B cell (primary cell): ENCODE data around the gene SNX10. TPM values are rescaled to one million over a fixed set of nuclear protein-coding genes. Genes with fewer than 3 reads are reported as not detected.

Source experiments
- ATAC-seq: fragments of 200-7000 bp; cut with Tn5 transposase; one replicate; pipeline ENCODE4 v1.10.0; 2021; ENCODE audit warnings: low read depth, mild to moderate bottlenecking, moderate number of reproducible peaks, moderate library complexity
- CTCF ChIA-PET: fragments of 350-600 bp; sonication (Branson Sonifier 250); formaldehyde crosslinking; loops from one replicate; lab custom pipeline; 2021; ENCODE audit warnings: antibody characterized with exemption, inconsistent platforms; lab: Charles Lee
- POLR2A ChIA-PET: fragments of 350-600 bp; sonication (Branson Sonifier 250); formaldehyde crosslinking; loops from one replicate; lab custom pipeline; 2021; ENCODE audit warnings: antibody characterized with exemption; lab: Charles Lee
- DNase-seq: peaks from one replicate; pipeline ENCODE4 v3.0.0; 2013
- H2AFZ ChIP-seq: 2 replicates; pipeline ENCODE4 v1.6.1; 2012; ENCODE audit warnings: mild to moderate bottlenecking, low read depth, low read length; ENCODE audit not compliant: insufficient read depth, poor library complexity, severe bottlenecking
- H3K27ac ChIP-seq, 2 donors: 1 replicate in 1 of 2; 2 replicates in 1 of 2; pipeline ENCODE4 v1.5.1; 2012 to 2013; ENCODE audit warnings: low read length in 2 of 2, mild to moderate bottlenecking in 2 of 2, moderate library complexity in 1 of 2
- H3K27me3 ChIP-seq, 4 experiments: fragments of 200-600 bp in 1 of 4; sonication (generic) in 1 of 4; replicated peaks in 1 of 4; 1 replicate in 2 of 4; 2 replicates in 2 of 4; pipeline versions ENCODE4 v1.6.1 to v1.7.0; 2013 to 2016; ENCODE audit warnings: low read length in 3 of 4, mild to moderate bottlenecking in 2 of 4, mixed read lengths in 1 of 4, moderate library complexity in 1 of 4; ENCODE audit not compliant: insufficient read depth in 4 of 4, control insufficient read depth in 3 of 4; ENCODE audit errors: control extremely low read depth in 1 of 4
- H3K36me3 ChIP-seq, 2 experiments: replicated peaks in 1 of 2; 1 replicate in 1 of 2; 2 replicates in 1 of 2; pipeline versions ENCODE4 v1.6.1 to v1.7.1; 2013; ENCODE audit warnings: low read length in 1 of 2; ENCODE audit not compliant: insufficient read depth in 2 of 2, control insufficient read depth in 1 of 2; ENCODE audit errors: control extremely low read depth in 1 of 2, extremely low read depth in 1 of 2
- H3K4me1 ChIP-seq, 2 donors: fragments of 200-600 bp in 1 of 2; sonication (generic) in 1 of 2; 1 replicate in 1 of 2; 2 replicates in 1 of 2; pipeline versions ENCODE4 v1.5.1 to v1.6.1; 2013 to 2017; ENCODE audit warnings: low read length in 2 of 2; ENCODE audit not compliant: control insufficient read depth in 2 of 2, insufficient read depth in 2 of 2
- H3K4me2 ChIP-seq: replicated peaks from 2 replicates; pipeline ENCODE3; 2012; ENCODE audit warnings: mild to moderate bottlenecking, low read depth, low read length; ENCODE audit not compliant: poor library complexity, severe bottlenecking
- H3K4me3 ChIP-seq, 5 experiments: fragments of 200-600 bp in 1 of 5; sonication (generic) in 1 of 5; 1 replicate in 3 of 5; 2 replicates in 2 of 5; pipeline versions ENCODE4 v1.5.1 to v1.7.0; 2011 to 2016; ENCODE audit warnings: low read length in 4 of 5, mild to moderate bottlenecking in 4 of 5, low read depth in 2 of 5, control low read depth in 1 of 5, moderate library complexity in 1 of 5; ENCODE audit not compliant: insufficient read depth in 1 of 5; ENCODE audit errors: control extremely low read depth in 1 of 5, extremely low read depth in 1 of 5
- H3K79me2 ChIP-seq: fragments of 200-600 bp; sonication (generic); one replicate; pipeline ENCODE4 v1.6.0; 2016; ENCODE audit warnings: low read length; ENCODE audit not compliant: control insufficient read depth, insufficient read depth
- H3K9ac ChIP-seq: fragments of 200-600 bp; sonication (generic); 2 replicates; pipeline ENCODE4 v1.6.1; 2017; ENCODE audit warnings: mild to moderate bottlenecking, low read length, moderate library complexity
- H3K9me3 ChIP-seq, 3 donors: one replicate each; pipeline versions ENCODE4 v1.6.1 to v1.7.1; 2013; ENCODE audit warnings: low read length in 2 of 3; ENCODE audit not compliant: control insufficient read depth in 2 of 3, insufficient read depth in 1 of 3; ENCODE audit errors: control extremely low read depth in 1 of 3
- H4K20me1 ChIP-seq: 2 replicates; pipeline ENCODE4 v1.6.0; 2012; ENCODE audit warnings: mild to moderate bottlenecking, low read length; ENCODE audit not compliant: insufficient read depth, control insufficient read depth, poor library complexity, severe bottlenecking
- H3K27ac Mint-ChIP-seq: one replicate; pipeline ENCODE4 v1.8.0; 2021; ENCODE audit warnings: mixed read lengths
- H3K27me3 Mint-ChIP-seq: one replicate; pipeline ENCODE4 v1.8.0; 2021; ENCODE audit warnings: mixed read lengths
- H3K4me1 Mint-ChIP-seq: one replicate; pipeline ENCODE4 v1.8.0; 2021; ENCODE audit warnings: mixed read lengths
- H3K4me3 Mint-ChIP-seq: one replicate; pipeline ENCODE4 v1.8.0; 2021; ENCODE audit warnings: mixed read lengths
- H3K9me3 Mint-ChIP-seq: one replicate; pipeline ENCODE4 v1.8.0; 2022; ENCODE audit warnings: mixed read lengths; ENCODE audit not compliant: insufficient read depth
- CTCF ChIP-seq: fragments of 200-600 bp; IDR thresholded peaks from one replicate; pipeline ENCODE4 v1.8.0; 2022; ENCODE audit warnings: antibody characterized with exemption, mild to moderate bottlenecking
- EZH2 ChIP-seq: IDR thresholded peaks from 2 replicates; pipeline ENCODE4 v1.6.1; 2012; ENCODE audit warnings: borderline replicate concordance, low read depth, mild to moderate bottlenecking, moderate library complexity, low read length; ENCODE audit not compliant: insufficient read depth, poor library complexity, severe bottlenecking
- WGBS: methylation state at CpG from one replicate; pipeline ENCODE4 v1.1.5; 2013; ENCODE audit warnings: missing lambda C conversion rate; ENCODE audit not compliant: insufficient coverage; 5-methylcytosine and 5-hydroxymethylcytosine counted together
- intact Hi-C: fragments of 100-400 bp; cut with micrococcal nuclease; formaldehyde crosslinking; loops from one replicate; pipeline ENCODE4 v1.10.0; 2022
- polyA plus RNA-seq: library from polyadenylated mRNA; depleted of rRNA; stranded (reverse); fragments of >200 nt; gene quantifications from 2 replicates; pipeline ENCODE4 v1.2.3, GENCODE V29; 2012
- total RNA-seq, 2 donors: library from RNA; stranded (reverse); fragments of 120-200 nt in 1 of 2; gene quantifications; 1 replicate in 1 of 2; 2 replicates in 1 of 2; pipeline versions ENCODE4 v1.2.3 to v1.2.4, GENCODE V29; 2013 to 2022

Gene SNX10
- total and polyA plus RNA-seq, 2 donors (not counting 1 experiment from before 2014, with no cell fraction given), result 26.5 to 29.2 TPM

GRCh38 chr7:26363465-26363864, 71.8 kb downstream of the SNX10 start:
- Histone ChIP-seq H3K79me2 (peaks cover 37% of the 10 kb centered on the region), H3K4me1 (peaks cover 35 to 45% of the 10 kb centered on the region in 2 donors), H3K9ac (no peak overlapping the region), H3K36me3 (peaks cover 4 to 40% of the 10 kb centered on the region in 2 experiments), H3K4me3 (no peak overlapping the region), H2AFZ (no peak overlapping the region), H4K20me1 (peaks cover 24% of the 10 kb centered on the region), H3K27ac (no peak overlapping the region), H3K27me3 (no peaks in the 10 kb centered on the region), H3K4me2 (no peak overlapping the region), H3K9me3 (no peaks in the 10 kb centered on the region)
- H3K27me3 Mint-ChIP-seq, result no peaks in the 10 kb centered on the region
- TF ChIP-seq EZH2 (no peak), CTCF (no peak)
- no peak for DNase-seq
- no CpG with 5 or more reads among the region's 7 CpGs for WGBS
- ChIA-PET CTCF (interaction anchor here (0.6 to 8.1 kb wide), 14 partner anchors 9 to 469 kb away, joined by 3 to 190 read pairs (median 15); partner anchors contain the start of genes CBX3, HNRNPA2B1, NFE2L3 and SNX10), POLR2A (no interaction called here)
- intact Hi-C loops, result loop anchor here (5.0 kb wide), 1 partner anchor 36 kb away; no protein-coding TSS in a partner anchor
- H3K4me3 Mint-ChIP-seq, result no peak overlapping the region
- no peak for ATAC-seq
- H3K27ac Mint-ChIP-seq, result no peak overlapping the region
- no peaks in the 10 kb centered on the region for H3K9me3 Mint-ChIP-seq
- peaks cover 40% of the 10 kb centered on the region for H3K4me1 Mint-ChIP-seq
